ENCODE results near the gene SCPEP1. TPM values are rescaled to one million over a fixed set of nuclear protein-coding genes. Genes with fewer than 3 reads are reported as not detected.
A peak's percentile ranks its signal among the peaks of the same experiment; 100 is the strongest.
"Not testable (repeated sequence)": the region's sequence is repeated elsewhere in the genome, so short reads cannot be mapped to it uniquely, and the experiment has no call there.

SCPEP1 gene
- polyA plus RNA-seq (ENCODE audit: insufficient read length in 4 of 4): 100 to 1,000 TPM in 1 of 4 donors, 10 to 100 TPM in 3; 86.7 to 122 (median 97.9) TPM

GRCh38 chr17:56977673-56978395 lies at the start of gene SCPEP1:
SCPEP1 (plus strand) TSS chr17:56978131; CDS start chr17:56978160, 29 bp downstream.
- DNase-seq (ENCODE audit: low read depth in 4 of 4, low spot score in 2 of 4): peak in 3 of 4 donors; percentile 39 to 53 (median 50)

- no peak for DNase-seq (ENCODE audit: low read depth in 4 of 4, low spot score in 2 of 4)
These were observed 49.3 kb upstream of the SCPEP1 start for GRCh38 chr17:56928586-56928985.

GRCh38 chr17:56929362-56929969 lies 48.5 kb upstream of the SCPEP1 start:
- no peak for DNase-seq (ENCODE audit: low read depth in 4 of 4, low spot score in 2 of 4)

GRCh38 chr17:56930739-56931337 lies 47.1 kb upstream of the SCPEP1 start:
- DNase-seq (ENCODE audit: low read depth in 4 of 4, low spot score in 2 of 4): no peak

GRCh38 chr17:56933151-56933745 lies 44.7 kb upstream of the SCPEP1 start:
- no peak for DNase-seq (ENCODE audit: low read depth in 4 of 4, low spot score in 2 of 4)

GRCh38 chr17:56933868-56934267 lies 44.1 kb upstream of the SCPEP1 start:
- DNase-seq (ENCODE audit: low read depth in 4 of 4, low spot score in 2 of 4): no peak

- no peak for DNase-seq (ENCODE audit: low read depth in 4 of 4, low spot score in 2 of 4)
These were observed 43.7 kb upstream of the SCPEP1 start for GRCh38 chr17:56934280-56934679.

GRCh38 chr17:56935461-56935860 lies 42.5 kb upstream of the SCPEP1 start:
- DNase-seq (ENCODE audit: low read depth in 4 of 4, low spot score in 2 of 4): no peak

- no peak for DNase-seq (ENCODE audit: low read depth in 4 of 4, low spot score in 2 of 4)
These were observed 41.1 kb upstream of the SCPEP1 start for GRCh38 chr17:56936697-56937322.

- DNase-seq (ENCODE audit: low read depth in 4 of 4, low spot score in 2 of 4): no peak
These were observed 40.2 kb upstream of the SCPEP1 start for GRCh38 chr17:56937687-56938086.

GRCh38 chr17:56938206-56938605 lies 39.7 kb upstream of the SCPEP1 start:
- not testable (repeated sequence) for DNase-seq (ENCODE audit: low read depth in 4 of 4, low spot score in 2 of 4)

GRCh38 chr17:56939869-56940484 lies 38.0 kb upstream of the SCPEP1 start:
- peak; percentile 15 to 68 (median 36) for DNase-seq (ENCODE audit: low read depth in 4 of 4, low spot score in 2 of 4)

- DNase-seq (ENCODE audit: low read depth in 4 of 4, low spot score in 2 of 4): no peak
These were observed 34.3 kb upstream of the SCPEP1 start for GRCh38 chr17:56943505-56944125.

GRCh38 chr17:56945938-56946505 lies 31.9 kb upstream of the SCPEP1 start:
- no peak for DNase-seq (ENCODE audit: low read depth in 4 of 4, low spot score in 2 of 4)

- DNase-seq (ENCODE audit: low read depth in 4 of 4, low spot score in 2 of 4): no peak
These were observed 30.2 kb upstream of the SCPEP1 start for GRCh38 chr17:56947741-56948140.

- no peak for DNase-seq (ENCODE audit: low read depth in 4 of 4, low spot score in 2 of 4)
These were observed 29.4 kb upstream of the SCPEP1 start for GRCh38 chr17:56948491-56948890.

- no peak for DNase-seq (ENCODE audit: low read depth in 4 of 4, low spot score in 2 of 4)
These were observed 28.3 kb upstream of the SCPEP1 start for GRCh38 chr17:56949595-56949994.

- DNase-seq (ENCODE audit: low read depth in 4 of 4, low spot score in 2 of 4): no peak
These were observed 20.9 kb upstream of the SCPEP1 start for GRCh38 chr17:56956992-56957391.

Data from left renal cortex interstitium (tissue), 4 donors.